ENCODE results near the gene CTBP1.
A peak's percentile ranks its signal among the peaks of the same experiment; 100 is the strongest.
"Not testable (repeated sequence)": the region's sequence is repeated elsewhere in the genome, so short reads cannot be mapped to it uniquely, and the experiment has no call there.

Gene CTBP1

DNA sequence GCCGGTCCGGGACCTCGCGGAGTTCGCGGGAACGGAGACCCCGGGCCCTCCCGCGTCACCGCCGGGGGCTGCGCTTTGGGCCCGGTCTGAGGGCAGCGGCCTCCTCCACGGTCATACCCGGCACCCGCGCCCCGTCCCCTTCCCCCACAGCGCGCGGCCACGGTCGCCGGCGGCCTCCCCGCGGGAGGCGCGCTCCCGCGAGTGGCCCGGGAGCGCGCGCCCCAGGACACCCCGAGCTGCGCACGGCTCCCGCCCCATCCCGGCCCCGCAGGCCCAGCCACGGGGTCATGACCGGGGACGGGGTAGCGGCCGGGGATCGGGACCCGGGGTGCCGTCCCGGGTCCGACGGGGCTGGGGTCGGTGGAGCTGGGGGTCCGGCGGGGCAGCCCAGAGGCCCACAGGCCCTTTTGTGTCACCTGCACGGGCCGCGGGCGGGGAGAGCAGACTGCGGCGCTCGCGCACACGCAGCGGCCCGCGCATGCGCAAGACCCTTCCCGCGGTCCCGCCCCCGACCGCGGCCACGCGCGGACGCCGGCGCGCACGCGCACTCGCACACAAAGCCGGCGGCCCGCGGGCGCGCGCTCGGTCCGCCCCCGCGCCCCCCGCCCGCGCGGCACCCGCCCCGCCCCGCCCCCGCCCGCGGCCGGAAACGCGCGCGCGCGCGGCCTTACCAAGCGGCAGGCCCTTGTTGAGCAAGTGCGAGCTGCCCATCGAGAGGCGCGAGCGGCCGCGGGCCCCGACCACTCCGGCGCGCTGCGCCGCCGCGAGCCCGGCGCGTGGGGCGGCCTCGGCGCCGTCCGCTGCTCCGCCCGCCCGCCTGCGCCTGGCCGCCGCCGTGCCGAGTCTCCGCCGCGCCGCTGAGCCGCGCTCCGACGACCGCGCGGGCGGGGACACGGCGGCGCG, at the start of gene CTBP1:
Gene CTBP1, minus strand, starts transcription at position 886 of the 903 bp plus-strand sequence. CDS start 7,799 bp downstream, outside the sequence.
- no peaks in the 10 kb centered on the region for H3K36me3 ChIP-seq (ENCODE audit: control insufficient read depth, low read depth, low read length)
- H3K4me3 ChIP-seq (ENCODE audit: low read length): peak within 1 kb of the TSS; percentile 75
- no peaks in the 10 kb centered on the region for H3K27me3 ChIP-seq (ENCODE audit: control insufficient read depth, insufficient read depth, low read length)
- H3K9ac ChIP-seq (ENCODE audit: low read length): peak within 1 kb of the TSS; percentile 88
- no peak within 1 kb of the TSS for H3K27ac ChIP-seq (ENCODE audit: low read length)
- H3K4me1 ChIP-seq (ENCODE audit: control insufficient read depth, low read depth, low read length): peaks cover 11% of the 10 kb centered on the region
- peaks cover 23% of the 10 kb centered on the region for H3K9me3 ChIP-seq (ENCODE audit: control insufficient read depth, low read depth, low read length)

DNA sequence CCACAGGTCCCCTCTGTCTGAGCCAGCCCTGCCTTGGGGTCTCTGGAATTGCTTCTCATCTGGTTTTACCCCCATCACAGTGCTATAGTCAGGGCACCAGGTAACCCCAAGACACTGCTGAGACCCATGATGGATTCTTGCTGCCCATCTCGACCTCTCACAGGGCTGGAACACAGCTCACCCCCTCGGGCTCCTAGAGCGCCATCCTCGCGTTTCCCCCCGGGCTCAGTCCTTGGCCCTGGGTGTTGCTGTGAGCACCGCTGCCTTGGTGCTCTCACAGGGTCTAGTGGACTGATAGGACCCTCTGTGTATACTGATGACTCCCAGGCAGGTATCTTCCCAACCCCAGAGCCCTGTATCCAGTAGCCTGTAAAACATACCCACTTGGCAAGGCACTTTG, 49.5 kb upstream of the CTBP1 start:
- H3K27me3 ChIP-seq (ENCODE audit: control insufficient read depth, insufficient read depth, low read length): no peaks in the 10 kb centered on the region
- peaks cover 9% of the 10 kb centered on the region for H3K36me3 ChIP-seq (ENCODE audit: control insufficient read depth, low read depth, low read length)
- no peak overlapping the region for H3K9ac ChIP-seq (ENCODE audit: low read length)
- H3K4me1 ChIP-seq (ENCODE audit: control insufficient read depth, low read depth, low read length): peaks cover 8% of the 10 kb centered on the region
- no peak overlapping the region for H3K4me3 ChIP-seq (ENCODE audit: low read length)
- H3K27ac ChIP-seq (ENCODE audit: low read length): no peak overlapping the region
- H3K9me3 ChIP-seq (ENCODE audit: control insufficient read depth, low read depth, low read length): no peaks in the 10 kb centered on the region

DNA sequence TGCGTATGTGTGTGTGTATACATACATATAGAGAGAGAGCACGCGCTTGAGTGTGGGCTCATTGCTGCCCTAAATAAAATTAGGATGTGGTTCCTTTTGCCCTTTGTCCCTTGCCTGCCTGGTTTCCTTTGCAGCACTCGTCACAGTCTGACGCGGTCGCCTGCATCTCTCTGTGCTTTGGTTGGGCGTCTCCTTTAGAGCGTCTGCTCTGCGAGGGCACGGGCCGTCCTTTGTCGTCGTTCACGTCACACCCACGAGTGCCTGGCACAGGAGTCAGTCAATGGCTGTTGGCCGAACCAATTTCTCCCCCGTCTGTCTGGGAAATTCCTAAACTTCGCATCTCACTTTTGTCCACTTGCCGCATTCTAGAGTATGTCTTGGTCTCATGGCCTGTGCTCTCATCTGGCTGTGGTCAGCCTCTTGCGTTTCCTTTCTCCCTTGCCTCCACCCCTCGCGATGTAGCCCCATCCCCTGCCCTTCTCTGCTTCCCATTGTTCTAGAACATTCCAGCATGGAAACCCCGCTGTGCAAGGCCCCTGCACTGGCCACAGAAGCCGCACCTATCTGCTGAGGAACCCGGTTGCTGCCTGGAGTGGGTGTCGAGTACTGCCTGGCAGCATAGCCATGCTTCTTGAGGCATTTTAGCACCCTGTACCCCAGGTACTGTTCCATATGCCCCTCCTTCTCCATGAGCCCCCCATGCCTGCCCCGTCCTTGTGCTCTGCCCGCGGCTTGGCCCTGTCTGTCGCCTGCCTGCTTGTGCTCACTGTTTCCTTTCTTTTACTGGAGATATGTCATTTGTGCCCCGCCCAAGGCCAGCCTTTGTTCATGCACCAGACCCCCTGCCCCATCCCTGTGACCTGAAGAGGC, 48.8 kb upstream of the CTBP1 start:
- H3K4me3 ChIP-seq (ENCODE audit: low read length): no peak overlapping the region
- H3K36me3 ChIP-seq (ENCODE audit: control insufficient read depth, low read depth, low read length): peaks cover 9% of the 10 kb centered on the region
- H3K27ac ChIP-seq (ENCODE audit: low read length): no peak overlapping the region
- no peak overlapping the region for H3K9ac ChIP-seq (ENCODE audit: low read length)
- no peaks in the 10 kb centered on the region for H3K9me3 ChIP-seq (ENCODE audit: control insufficient read depth, low read depth, low read length)
- H3K4me1 ChIP-seq (ENCODE audit: control insufficient read depth, low read depth, low read length): peaks cover 8% of the 10 kb centered on the region
- H3K27me3 ChIP-seq (ENCODE audit: control insufficient read depth, insufficient read depth, low read length): no peaks in the 10 kb centered on the region

DNA sequence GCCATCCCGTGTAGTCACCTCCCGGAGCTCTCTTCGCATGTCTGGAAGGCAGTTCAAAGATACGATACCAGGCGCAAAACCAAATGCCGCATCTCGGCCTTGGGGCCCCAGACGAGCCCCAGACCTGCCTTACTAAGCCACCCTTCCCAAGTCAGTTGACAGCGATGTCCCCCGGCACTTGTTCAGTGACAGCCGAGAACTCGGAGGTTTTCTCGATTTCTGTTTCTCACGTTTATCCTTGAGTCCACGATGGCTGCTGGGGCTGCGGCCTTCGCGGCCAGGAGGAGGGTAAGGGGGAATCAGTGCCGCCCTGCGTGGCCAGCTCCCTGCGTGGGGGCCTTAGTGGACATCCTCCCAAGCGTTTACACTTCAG, 48.1 kb upstream of the CTBP1 start:
- Histone ChIP-seq H3K4me1 (ENCODE audit: control insufficient read depth, low read depth, low read length) (peaks cover 8% of the 10 kb centered on the region), H3K36me3 (ENCODE audit: control insufficient read depth, low read depth, low read length) (peaks cover 9% of the 10 kb centered on the region), H3K9ac (ENCODE audit: low read length) (no peak overlapping the region), H3K4me3 (ENCODE audit: low read length) (no peak overlapping the region), H3K27ac (ENCODE audit: low read length) (no peak overlapping the region), H3K9me3 (ENCODE audit: control insufficient read depth, low read depth, low read length) (no peaks in the 10 kb centered on the region), H3K27me3 (ENCODE audit: control insufficient read depth, insufficient read depth, low read length) (no peaks in the 10 kb centered on the region)

DNA sequence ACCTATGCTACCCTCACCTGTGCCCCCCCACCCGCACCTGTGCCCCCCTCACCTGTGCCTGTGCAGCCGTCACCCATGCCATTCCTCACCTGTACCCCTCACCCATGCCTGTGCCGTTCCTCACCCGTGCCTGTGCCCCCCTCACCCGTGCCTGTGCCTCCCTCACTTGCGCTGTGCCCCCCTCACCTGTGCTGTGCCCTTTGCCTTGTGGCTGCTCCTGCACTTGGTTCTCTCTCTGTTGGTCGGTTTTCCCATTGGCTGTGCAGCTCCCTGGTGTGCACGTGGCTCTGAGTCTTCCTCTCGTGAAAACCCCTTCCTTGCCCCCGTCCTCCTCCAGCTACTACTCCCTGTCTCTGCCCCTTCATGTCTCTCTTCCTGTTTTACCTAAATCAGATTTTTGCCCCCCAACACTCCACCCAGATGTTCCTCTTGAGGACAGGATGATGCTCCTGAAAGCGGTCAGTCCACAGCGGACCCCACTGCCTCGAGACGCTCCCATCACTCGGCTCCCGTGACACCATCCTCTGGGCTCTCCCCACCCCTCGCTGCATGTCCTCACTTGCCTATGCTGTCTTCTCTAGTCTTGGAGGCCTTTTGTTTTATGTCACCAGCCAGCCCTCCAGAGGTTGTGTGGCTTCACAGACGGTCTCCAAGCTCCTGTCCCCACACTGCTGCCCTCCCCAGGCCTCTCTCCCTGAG, 47.5 kb upstream of the CTBP1 start:
- Histone ChIP-seq H3K27ac (ENCODE audit: low read length) (no peak overlapping the region), H3K4me1 (ENCODE audit: control insufficient read depth, low read depth, low read length) (peaks cover 8% of the 10 kb centered on the region), H3K4me3 (ENCODE audit: low read length) (no peak overlapping the region), H3K36me3 (ENCODE audit: control insufficient read depth, low read depth, low read length) (peaks cover 9% of the 10 kb centered on the region), H3K9ac (ENCODE audit: low read length) (no peak overlapping the region), H3K9me3 (ENCODE audit: control insufficient read depth, low read depth, low read length) (no peaks in the 10 kb centered on the region), H3K27me3 (ENCODE audit: control insufficient read depth, insufficient read depth, low read length) (no peaks in the 10 kb centered on the region)

DNA sequence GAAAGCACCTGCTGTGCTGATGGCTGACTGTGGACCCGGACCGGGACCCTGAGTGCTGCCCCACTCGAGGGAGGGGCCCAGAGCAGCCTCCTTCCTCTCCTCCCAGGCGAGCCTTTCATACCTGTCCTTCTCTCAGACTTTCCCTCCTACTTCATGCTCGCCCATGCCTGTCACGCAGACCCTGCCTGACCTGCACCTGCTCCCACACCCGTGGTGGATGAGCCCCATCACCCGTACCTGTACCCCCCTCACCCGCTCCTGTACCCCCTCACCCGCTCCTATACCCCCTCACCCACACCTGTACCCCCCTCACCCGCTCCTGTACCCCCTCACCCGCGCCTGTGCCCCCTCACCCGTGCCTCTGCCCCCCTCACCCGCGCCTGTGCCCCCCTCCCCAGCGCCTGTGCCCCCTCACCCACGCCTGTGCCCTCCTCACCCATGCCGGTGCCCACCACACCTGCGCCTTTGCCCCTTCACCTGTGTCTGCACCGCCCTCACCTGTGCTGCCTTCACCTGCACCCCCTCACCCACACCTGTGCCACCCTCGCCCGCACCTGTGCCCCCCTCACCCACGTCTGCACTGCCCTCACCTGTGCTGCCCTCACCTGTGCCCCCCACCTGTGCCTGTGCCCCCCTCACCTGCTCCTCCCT, 46.6 kb upstream of the CTBP1 start:
- Histone ChIP-seq H3K27me3 (ENCODE audit: control insufficient read depth, insufficient read depth, low read length) (no peaks in the 10 kb centered on the region), H3K9ac (ENCODE audit: low read length) (no peak overlapping the region), H3K4me3 (ENCODE audit: low read length) (no peak overlapping the region), H3K4me1 (ENCODE audit: control insufficient read depth, low read depth, low read length) (peaks cover 11% of the 10 kb centered on the region), H3K36me3 (ENCODE audit: control insufficient read depth, low read depth, low read length) (peaks cover 6% of the 10 kb centered on the region), H3K9me3 (ENCODE audit: control insufficient read depth, low read depth, low read length) (no peaks in the 10 kb centered on the region), H3K27ac (ENCODE audit: low read length) (no peak overlapping the region)

DNA sequence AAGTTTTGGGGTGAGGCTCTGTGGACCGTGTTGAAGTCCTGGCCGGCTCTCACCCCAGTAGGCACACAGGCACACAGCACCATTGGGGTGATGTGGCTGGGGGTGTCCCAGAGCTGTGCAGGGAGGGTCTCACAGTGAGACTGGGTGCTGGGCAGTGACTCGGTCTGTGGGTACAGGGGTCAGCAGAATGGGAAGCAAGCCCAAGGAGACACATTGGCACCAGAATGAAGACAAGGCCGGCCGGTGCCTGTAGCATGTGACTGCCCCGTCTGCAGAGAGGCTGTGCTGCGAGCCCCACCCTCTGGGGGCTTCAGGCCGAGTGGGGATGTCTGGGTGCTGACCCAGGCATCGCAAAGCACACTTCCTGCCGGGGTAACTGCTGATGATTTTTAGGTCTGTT, 46.0 kb upstream of the CTBP1 start:
- H3K9ac ChIP-seq (ENCODE audit: low read length): no peak overlapping the region
- H3K36me3 ChIP-seq (ENCODE audit: control insufficient read depth, low read depth, low read length): peaks cover 4% of the 10 kb centered on the region
- no peaks in the 10 kb centered on the region for H3K27me3 ChIP-seq (ENCODE audit: control insufficient read depth, insufficient read depth, low read length)
- H3K27ac ChIP-seq (ENCODE audit: low read length): no peak overlapping the region
- no peaks in the 10 kb centered on the region for H3K9me3 ChIP-seq (ENCODE audit: control insufficient read depth, low read depth, low read length)
- H3K4me1 ChIP-seq (ENCODE audit: control insufficient read depth, low read depth, low read length): peaks cover 11% of the 10 kb centered on the region
- H3K4me3 ChIP-seq (ENCODE audit: low read length): no peak overlapping the region

DNA sequence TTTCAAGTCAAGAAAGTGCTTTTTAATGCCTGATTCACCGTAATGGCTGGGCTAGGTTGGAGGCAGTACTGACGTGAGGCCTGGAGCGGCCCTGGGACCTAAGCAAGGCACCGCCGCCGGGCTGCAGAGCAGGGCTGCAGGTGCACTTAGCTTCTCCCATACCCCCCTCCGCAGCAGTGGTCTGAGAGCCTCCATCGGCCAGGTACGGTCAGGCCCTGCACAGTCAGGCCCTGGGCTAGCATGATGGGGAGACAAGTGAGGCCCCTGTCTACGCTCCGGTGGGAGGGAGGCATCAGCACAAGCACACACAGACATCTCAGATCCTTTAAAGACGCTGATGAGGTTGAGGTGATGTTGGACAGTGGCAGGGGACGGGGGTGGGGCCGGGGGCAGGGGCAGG, 45.5 kb upstream of the CTBP1 start:
- no peaks in the 10 kb centered on the region for H3K9me3 ChIP-seq (ENCODE audit: control insufficient read depth, low read depth, low read length)
- no peak overlapping the region for H3K9ac ChIP-seq (ENCODE audit: low read length)
- no peaks in the 10 kb centered on the region for H3K27me3 ChIP-seq (ENCODE audit: control insufficient read depth, insufficient read depth, low read length)
- peaks cover 11% of the 10 kb centered on the region for H3K4me1 ChIP-seq (ENCODE audit: control insufficient read depth, low read depth, low read length)
- no peak overlapping the region for H3K27ac ChIP-seq (ENCODE audit: low read length)
- H3K4me3 ChIP-seq (ENCODE audit: low read length): no peak overlapping the region
- H3K36me3 ChIP-seq (ENCODE audit: control insufficient read depth, low read depth, low read length): peaks cover under 1% of the 10 kb centered on the region

DNA sequence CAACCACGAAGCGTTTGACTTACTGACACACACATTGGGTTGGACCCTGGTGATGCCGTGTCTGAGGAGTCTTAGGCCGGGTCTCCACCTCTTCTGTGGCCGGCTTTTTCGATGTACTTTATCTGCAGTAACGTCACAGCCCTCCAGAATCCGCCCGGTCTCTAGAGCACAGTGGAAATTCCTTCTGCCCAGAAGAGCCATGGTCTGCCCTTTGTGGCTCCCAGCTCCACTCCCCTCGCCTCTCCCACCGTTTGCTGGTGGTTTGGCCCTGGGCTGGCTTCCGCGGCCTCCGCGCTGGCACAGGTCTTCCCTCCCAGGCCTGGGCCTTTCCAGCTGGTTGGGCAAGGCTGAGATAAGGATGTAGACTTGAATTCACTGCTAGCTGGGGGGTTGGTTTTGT, 45.1 kb upstream of the CTBP1 start:
- H3K9ac ChIP-seq (ENCODE audit: low read length): no peak overlapping the region
- H3K9me3 ChIP-seq (ENCODE audit: control insufficient read depth, low read depth, low read length): no peaks in the 10 kb centered on the region
- peaks cover 11% of the 10 kb centered on the region for H3K4me1 ChIP-seq (ENCODE audit: control insufficient read depth, low read depth, low read length)
- no peak overlapping the region for H3K4me3 ChIP-seq (ENCODE audit: low read length)
- H3K27me3 ChIP-seq (ENCODE audit: control insufficient read depth, insufficient read depth, low read length): no peaks in the 10 kb centered on the region
- no peaks in the 10 kb centered on the region for H3K36me3 ChIP-seq (ENCODE audit: control insufficient read depth, low read depth, low read length)
- H3K27ac ChIP-seq (ENCODE audit: low read length): no peak overlapping the region

DNA sequence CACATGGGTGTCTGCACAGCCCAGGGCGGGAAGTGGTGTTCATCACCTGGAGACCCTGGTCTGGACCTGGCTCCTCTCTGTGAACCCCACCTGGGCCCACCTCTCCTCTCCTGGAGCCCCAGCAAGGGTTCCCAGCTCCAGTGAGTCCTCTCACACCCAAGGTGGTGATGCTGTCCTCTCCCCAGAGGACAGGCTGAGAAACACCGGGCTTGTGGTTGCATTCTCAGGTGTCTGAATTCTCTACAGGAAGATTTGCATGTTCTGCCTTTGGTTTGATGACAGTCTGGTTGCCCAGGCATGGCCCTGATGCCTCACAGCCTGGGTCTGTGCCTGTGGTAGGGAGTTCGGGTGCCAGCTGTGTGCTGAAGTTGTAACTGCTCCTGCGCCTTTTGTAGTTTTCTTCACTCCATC, 44.6 kb upstream of the CTBP1 start:
- no peak overlapping the region for H3K9ac ChIP-seq (ENCODE audit: low read length)
- no peak overlapping the region for H3K4me3 ChIP-seq (ENCODE audit: low read length)
- H3K9me3 ChIP-seq (ENCODE audit: control insufficient read depth, low read depth, low read length): no peaks in the 10 kb centered on the region
- H3K36me3 ChIP-seq (ENCODE audit: control insufficient read depth, low read depth, low read length): no peaks in the 10 kb centered on the region
- no peaks in the 10 kb centered on the region for H3K27me3 ChIP-seq (ENCODE audit: control insufficient read depth, insufficient read depth, low read length)
- H3K27ac ChIP-seq (ENCODE audit: low read length): no peak overlapping the region
- peaks cover 11% of the 10 kb centered on the region for H3K4me1 ChIP-seq (ENCODE audit: control insufficient read depth, low read depth, low read length)

DNA sequence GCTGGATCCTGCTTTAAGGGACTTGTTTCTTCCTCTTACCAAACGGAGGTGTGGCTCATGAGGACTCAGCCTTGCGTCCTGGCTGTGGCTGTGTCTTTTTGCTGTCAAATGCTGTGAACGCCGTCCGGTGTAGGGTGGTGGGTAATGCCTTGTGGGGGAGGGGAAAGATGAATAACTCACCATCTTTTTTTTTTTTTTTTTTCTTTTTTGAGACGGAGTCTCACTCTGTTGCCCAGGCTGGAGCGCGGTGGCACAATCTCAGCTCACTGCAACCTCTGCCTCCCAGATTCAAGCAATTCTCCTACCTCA, 43.7 kb upstream of the CTBP1 start:
- H3K27ac ChIP-seq (ENCODE audit: low read length); H3K9me3 ChIP-seq (ENCODE audit: control insufficient read depth, low read depth, low read length); H3K4me3 ChIP-seq (ENCODE audit: low read length); H3K36me3 ChIP-seq (ENCODE audit: control insufficient read depth, low read depth, low read length); H3K27me3 ChIP-seq (ENCODE audit: control insufficient read depth, insufficient read depth, low read length); H3K9ac ChIP-seq (ENCODE audit: low read length): not testable (repeated sequence)
- H3K4me1 ChIP-seq (ENCODE audit: control insufficient read depth, low read depth, low read length): peaks cover 11% of the 10 kb centered on the region

All from iPS-18a (cell line).